Left lobe of liver (tissue), 2 donors: ENCODE measurements around the gene UPB1. TPM values are rescaled to one million over a fixed set of nuclear protein-coding genes. Genes with fewer than 3 reads are reported as not detected.

Source experiments
- ATAC-seq: fragments of 200-7000 bp; cut with Tn5 transposase; one replicate; pipeline ENCODE4 v1.9.1; 2020; ENCODE audit warnings: mild to moderate bottlenecking, moderate library complexity
- DNase-seq: peaks from one replicate; pipeline ENCODE4 v3.0.0-alpha.2; 2020; ENCODE audit warnings: low spot score
- total RNA-seq: library from RNA; stranded (reverse); gene quantifications from one replicate; pipeline ENCODE4 v1.2.1, GENCODE V29; 2021
- donor health status: DM: no; HTN: no; CAD: no; lungs with moderate emphysema.
- donor health status: DM: no; HTN: yes; CAD: no.

UPB1 gene
- total RNA-seq = 184 TPM

- DNase-seq = peak; percentile 99
- peak; percentile 74 for ATAC-seq
These were observed at the start of gene UPB1 for GRCh38 chr22:24494528-24495364. TSS of gene UPB1 (plus strand) at chr22:24495332. CDS start at chr22:24495404, 72 bp downstream.

DNA sequence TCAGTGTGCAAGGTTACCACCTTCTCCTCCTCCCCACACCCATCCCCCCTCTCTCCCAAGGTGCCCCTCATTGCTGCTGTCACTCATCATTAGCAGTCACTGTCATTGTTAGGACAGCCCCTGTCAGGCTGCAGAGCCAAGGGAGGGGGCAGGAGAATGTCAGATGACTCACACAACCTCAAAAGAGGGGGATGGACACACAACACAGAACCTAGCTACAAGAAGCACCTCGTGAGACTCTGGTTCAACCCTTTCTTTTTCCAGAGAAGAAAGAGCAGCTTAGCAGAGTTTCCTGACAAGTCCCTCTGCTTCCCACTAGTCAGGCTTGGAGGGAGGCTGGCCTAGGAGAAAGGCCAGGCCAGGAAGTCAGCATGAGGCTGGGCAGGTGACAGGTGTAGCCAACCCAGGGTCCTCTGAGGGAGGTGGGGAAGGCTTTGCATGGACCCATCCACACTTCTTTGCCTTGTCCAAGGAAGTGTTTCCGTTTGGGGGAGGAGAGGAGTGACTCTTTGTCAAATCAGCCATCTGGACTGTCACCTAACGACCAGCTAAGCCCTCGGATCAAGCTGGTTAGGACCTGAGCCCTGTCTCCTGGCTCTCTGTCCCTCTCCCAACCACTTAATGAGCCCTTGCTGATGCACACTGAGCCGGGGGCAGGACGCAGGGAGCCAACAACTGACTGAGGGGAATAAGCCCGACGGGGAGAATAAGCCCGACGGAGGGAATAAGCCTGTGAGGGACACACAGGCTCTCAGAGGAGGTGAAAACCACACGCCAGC is 49.5 kb upstream of the UPB1 start:
- no peak for DNase-seq
- no peak for ATAC-seq

GRCh38 chr22:24446260-24446611 is 48.9 kb upstream of the UPB1 start:
- no peak for DNase-seq
- ATAC-seq = no peak

DNA sequence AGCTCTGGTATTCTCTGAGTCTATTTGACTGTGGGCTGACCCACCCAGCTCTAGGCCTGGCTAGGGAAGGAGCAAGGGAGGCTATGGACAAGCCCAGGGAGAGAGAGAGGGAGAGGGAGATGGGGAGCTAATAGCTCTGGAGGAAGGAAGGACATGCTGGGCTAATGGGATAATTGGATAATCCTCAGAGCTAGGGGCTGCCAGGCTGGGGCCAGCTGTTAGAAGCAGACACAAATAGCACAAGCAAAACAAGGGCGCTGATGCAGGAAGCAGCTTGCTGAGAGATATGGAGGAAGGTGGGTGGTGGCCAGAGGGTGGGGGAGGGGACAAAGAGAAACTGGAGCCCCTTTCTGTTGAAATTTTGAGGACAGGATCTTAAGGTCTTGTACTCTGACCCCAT is 44.5 kb upstream of the UPB1 start:
- peak; percentile 14 for ATAC-seq

DNA sequence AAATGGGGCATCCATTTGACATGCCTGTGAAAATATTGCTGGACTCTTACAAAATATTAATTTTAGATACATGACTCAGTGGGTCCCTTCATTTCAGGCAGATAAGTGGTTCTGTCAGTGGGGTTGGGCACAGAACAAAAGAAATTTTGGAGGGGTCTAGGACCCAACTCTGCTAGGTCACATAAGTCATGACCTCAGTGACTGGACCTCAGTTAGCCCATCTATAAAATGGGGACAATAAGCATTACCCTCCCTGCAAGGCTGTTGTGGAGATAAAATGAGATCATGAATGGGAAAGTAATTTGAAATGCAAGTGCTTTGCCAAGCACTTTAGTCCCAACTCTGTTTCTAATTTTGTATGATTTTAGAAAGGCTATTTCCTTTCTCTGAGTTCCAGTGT is 44.0 kb upstream of the UPB1 start:
- ATAC-seq (no peak), DNase-seq (no peak)

More for the DNA sequence above, 44.5 kb upstream of the UPB1 start:
- no peak for DNase-seq

GRCh38 chr22:24453853-24454252 is 41.3 kb upstream of the UPB1 start:
- no peak for DNase-seq
- ATAC-seq = no peak

DNA sequence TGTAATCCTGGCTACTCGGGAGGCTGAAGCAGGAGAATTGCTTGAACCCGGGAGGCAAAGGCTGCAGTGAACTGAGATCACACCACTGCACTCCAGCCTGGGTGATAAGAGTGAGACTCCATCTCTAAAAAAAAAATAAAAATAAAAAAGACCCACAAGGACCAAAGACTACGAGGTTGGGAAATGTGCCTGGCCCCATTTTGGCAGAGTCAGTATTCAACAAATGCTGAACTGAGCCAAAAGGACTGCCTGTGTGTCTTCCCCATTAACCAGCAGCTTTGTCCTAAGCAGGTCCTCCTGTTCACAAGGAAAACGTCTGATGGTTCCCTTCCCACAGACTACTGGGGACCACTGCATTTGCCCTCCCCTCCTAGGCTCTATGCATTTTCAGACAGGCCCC is 40.1 kb upstream of the UPB1 start:
- peak; percentile 45 for DNase-seq
- peak; percentile 57 for ATAC-seq

- DNase-seq (peak; percentile 78), ATAC-seq (peak; percentile 89)
These were observed 39.2 kb upstream of the UPB1 start for GRCh38 chr22:24455751-24456426.

DNA sequence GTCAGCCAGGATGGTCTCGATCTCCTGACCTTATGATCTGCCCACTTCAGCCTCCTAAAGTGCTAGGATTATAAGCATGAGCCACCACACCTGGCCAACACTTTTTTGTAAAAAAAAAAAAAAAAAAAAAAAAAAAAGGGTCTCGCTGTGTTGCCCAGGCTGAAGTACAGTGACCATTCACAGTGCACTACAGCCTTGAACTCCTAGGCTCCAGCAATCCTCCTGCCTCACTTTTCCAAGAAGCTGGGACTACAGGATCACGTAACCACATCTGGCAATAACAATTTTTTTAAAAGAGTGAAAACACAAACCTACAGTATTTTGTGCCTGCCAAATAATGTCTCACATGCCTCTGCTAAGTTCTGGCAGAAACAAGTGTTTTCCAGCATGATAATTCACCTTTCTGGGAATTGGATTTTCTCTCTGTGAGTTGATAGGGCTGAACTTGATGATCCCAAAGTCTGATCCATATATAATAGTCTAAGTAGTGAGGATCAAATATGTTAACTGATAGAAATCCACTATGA is 37.2 kb upstream of the UPB1 start:
- ATAC-seq = no peak
- no peak for DNase-seq

DNA sequence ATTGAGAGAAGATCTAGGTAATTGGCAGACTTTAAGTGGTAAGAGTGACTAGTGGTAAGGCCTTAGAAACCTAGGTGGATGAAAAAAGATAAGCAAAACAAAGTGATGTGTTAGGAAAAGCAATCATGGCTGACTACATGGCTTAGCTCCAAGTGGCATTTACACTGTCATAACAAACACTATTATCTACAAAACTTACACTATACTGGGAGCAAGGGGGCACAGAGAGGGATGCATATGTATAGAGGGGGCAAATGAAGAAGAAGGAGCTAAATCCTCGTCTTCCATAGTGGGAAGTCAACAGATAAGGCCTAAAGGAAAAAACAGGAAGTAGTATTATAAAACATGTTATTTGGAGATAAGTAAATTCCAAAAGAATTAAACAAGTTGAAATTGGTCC is 35.2 kb upstream of the UPB1 start:
- no peak for DNase-seq
- no peak for ATAC-seq

DNA sequence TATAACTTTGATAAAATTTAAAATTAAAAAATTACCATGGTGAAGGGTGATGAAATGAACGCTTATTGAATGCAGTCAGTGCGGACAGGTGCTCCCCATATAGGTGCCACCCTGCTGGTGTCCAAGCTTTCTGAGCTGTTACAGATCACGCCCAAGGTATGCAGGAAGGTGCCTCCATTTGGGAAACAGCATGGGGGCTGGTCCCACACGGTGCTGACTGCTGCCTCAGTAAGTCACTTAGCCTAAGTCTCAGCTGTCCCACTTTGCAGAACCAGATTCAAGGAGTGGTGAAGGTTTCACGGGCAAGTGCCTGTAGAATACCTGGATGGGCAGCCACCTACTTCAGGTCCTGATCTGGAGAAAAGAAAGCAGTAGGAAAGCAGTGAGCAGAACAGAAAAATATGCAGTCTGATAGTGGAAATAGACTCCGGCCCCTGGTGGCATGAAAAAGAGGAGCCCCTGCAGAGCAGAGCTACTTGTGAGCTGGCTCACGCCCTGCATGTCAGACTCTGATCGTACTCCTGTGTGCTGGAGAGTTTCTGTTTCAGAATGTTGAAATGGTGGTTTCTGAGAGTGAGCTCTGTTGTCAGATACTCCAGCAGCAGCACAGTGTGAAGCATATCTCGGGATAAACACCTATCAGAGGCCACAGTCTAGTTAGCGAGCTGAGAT is 34.6 kb upstream of the UPB1 start:
- ATAC-seq (no peak), DNase-seq (no peak)

- ATAC-seq (peak; percentile 76), DNase-seq (no peak)
These were observed 31.9 kb upstream of the UPB1 start for GRCh38 chr22:24463071-24463760.

GRCh38 chr22:24465566-24465965 is 29.6 kb upstream of the UPB1 start:
- DNase-seq (no peak), ATAC-seq (no peak)

DNA sequence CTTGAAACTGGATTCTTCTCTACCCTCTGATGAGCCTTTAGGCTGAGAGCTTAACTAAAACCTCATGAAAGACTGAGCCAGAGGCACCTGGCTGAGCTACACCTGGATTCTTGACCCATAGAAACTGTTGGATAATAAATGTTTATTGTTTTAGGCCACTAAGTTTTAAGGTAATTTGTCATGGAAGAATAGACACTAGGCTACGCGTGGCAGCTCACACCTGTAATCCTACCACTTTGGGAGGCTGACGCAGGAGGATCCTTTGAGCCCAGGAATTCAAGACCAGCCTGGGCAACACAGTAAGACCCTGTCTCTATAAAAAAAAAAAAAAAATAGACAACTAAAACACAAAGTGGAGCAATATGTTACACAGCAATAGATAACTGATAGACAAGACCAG is 29.2 kb upstream of the UPB1 start:
- DNase-seq = no peak
- no peak for ATAC-seq

GRCh38 chr22:24466716-24467328 is 28.3 kb upstream of the UPB1 start:
- ATAC-seq = peak; percentile 46

DNA sequence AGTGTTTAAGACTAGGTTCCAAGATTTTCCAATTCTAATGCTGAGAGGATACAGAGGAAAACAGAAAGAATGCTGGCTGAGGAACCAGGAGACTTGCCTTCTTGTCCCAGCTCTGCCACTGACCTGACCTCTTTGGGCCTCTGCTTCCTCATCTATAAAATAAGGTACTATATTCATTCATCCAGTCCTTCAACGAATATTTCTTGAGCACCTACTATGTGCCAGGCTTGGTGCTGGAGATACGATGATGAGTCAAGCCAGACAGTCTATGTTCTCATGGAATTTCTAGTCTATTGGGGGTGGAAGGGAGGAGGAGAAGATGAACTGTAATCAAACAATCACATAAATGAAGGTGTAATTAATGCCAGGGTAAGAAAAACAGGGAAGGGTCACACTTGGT is 27.8 kb upstream of the UPB1 start:
- no peak for DNase-seq
- ATAC-seq = no peak

More at GRCh38 chr22:24466716-24467328, 28.3 kb upstream of the UPB1 start:
- no peak for DNase-seq

DNA sequence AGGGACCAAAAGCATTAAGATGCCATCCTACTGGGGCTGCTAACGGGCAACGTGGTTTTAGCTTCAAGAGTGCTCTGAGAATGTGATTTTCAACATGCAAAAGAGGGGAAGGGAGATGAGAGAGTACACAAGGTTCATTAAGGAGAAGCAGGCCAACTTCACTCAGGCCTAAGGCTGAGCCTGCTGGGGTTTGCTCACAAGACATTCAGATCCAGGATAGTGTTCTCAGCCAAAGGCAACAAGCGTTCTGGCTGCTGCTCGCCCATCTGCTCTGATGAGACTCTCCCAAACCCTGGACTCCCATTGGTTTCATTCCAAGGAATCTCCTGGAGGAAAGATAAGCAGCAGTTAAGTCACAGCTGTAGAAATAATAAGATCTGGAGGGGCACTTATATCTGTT is 23.6 kb upstream of the UPB1 start:
- ATAC-seq (peak; percentile 17), DNase-seq (no peak)

DNA sequence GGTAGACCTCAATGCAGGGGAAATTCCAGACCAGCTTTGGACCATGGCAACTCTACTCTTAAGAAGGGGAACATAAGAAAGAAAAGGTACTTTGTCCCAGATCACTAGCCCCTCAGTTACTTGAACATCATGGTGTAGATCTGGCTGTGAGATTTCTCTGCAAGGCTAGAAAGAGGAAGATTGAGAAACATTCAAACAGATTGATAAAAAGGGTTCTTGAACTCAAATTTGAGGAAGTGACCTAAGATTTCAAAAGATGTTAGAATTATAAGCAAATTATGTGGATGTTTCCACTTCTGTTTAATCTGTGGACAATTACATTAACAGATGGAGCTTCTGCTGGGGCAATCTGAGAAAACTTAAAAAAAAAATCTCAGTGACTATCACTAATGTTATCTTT is 21.8 kb upstream of the UPB1 start:
- ATAC-seq = no peak

DNA sequence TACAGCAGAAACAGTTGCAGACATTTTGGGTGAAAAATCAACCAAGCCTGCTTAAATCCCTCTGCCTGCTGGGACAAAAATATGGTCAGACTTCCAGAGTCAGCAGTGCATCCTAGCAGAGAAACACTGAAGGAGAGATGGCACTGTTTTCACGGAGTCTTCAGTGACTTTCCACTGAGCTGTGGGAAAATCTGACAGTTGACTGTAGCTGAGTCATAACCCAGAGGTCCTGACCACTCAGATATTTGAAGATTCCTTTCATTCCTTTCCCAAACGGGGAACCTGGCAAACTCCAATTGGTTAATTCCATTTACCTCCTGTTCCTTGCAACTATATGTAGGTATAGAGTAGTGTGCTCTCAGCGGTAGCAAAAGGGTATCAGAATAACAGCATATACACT is 20.9 kb upstream of the UPB1 start:
- peak; percentile 45 for ATAC-seq

More for the DNA sequence above, 21.8 kb upstream of the UPB1 start:
- DNase-seq = no peak

More for the DNA sequence above, 20.9 kb upstream of the UPB1 start:
- DNase-seq = no peak
